22Rv1 (cell line): ENCODE measurements around the gene ABL2.

ENCODE experiments used
- ZFX ChIP-seq: fragments of 450-650 bp; IDR thresholded peaks from 2 replicates; pipeline ENCODE4 v1.6.1; 2017; ENCODE audit warnings: antibody characterized with exemption, borderline replicate concordance
- TF ChIP-seq, protein P1 (sequence below): fragments of 450-650 bp; IDR thresholded peaks from 2 replicates; pipeline ENCODE4 v1.5.1; 2017; ENCODE audit warnings: mild to moderate bottlenecking

DNA sequence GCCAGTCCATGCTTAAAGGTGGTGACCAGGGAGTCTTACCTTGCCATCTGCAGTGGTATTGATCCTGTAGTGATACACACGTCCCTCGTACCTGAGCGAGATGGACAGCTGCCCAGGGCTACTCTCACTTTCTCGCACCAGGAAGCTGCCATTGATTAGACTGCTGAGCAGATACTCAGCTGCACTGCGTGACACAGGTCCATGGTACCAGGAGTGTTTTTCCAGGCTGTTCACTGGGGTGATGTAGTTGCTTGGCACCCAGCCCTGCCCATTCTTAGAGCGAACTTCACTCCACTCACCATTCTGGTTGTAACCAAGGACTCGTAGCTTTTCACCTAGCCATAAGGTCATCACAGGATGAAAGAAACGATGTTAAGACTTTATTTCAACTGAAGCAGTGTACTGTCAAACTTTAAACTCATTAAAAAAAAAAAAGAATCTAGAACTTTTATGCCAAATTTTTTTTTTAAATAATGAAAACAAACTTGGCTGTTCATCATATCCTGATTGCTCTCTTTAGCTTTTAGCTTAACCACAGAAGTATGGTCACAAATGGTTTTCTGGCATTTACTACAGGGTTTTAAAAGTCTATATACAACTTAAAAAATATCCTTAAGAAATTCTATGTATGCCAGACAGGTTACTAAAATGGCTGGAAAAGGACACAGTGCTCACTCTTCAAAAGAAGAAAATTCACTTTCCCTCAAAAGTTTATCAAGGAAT, 103.0 kb downstream of the ABL2 start:
- TF ChIP-seq, protein P1, sequence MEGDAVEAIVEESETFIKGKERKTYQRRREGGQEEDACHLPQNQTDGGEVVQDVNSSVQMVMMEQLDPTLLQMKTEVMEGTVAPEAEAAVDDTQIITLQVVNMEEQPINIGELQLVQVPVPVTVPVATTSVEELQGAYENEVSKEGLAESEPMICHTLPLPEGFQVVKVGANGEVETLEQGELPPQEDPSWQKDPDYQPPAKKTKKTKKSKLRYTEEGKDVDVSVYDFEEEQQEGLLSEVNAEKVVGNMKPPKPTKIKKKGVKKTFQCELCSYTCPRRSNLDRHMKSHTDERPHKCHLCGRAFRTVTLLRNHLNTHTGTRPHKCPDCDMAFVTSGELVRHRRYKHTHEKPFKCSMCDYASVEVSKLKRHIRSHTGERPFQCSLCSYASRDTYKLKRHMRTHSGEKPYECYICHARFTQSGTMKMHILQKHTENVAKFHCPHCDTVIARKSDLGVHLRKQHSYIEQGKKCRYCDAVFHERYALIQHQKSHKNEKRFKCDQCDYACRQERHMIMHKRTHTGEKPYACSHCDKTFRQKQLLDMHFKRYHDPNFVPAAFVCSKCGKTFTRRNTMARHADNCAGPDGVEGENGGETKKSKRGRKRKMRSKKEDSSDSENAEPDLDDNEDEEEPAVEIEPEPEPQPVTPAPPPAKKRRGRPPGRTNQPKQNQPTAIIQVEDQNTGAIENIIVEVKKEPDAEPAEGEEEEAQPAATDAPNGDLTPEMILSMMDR: no peak
- TF ChIP-seq ZFX: no peak
